Prostate gland (tissue), 2 donors: ENCODE data around the gene C2CD4B.

Experiments
- CTCF ChIP-seq, 4 experiments: fragments of 200-600 bp in 2 of 4; fragments of 450-650 bp in 2 of 4; sonication (generic) in 2 of 4; IDR thresholded peaks; 1 replicate in 3 of 4; 2 replicates in 1 of 4; pipeline ENCODE4 v1.5.1; 2016 to 2019; ENCODE audit warnings: antibody characterized with exemption in 4 of 4, mild to moderate bottlenecking in 2 of 4, moderate library complexity in 2 of 4
- POLR2A ChIP-seq: fragments of 450-650 bp; IDR thresholded peaks from one replicate; pipeline ENCODE4 v1.6.1; 2016; ENCODE audit warnings: antibody characterized with exemption, mild to moderate bottlenecking
- POLR2AphosphoS5 ChIP-seq: sonication (generic); formaldehyde crosslinking; IDR thresholded peaks from one replicate; pipeline ENCODE4 v1.6.1; 2017; ENCODE audit warnings: antibody characterized with exemption

GRCh38 chr15:62149729-62150128 is 15.4 kb downstream of the C2CD4B start:
- TF ChIP-seq CTCF (IDR thresholded peaks at IDR 0.05) = no peak
- no peak for TF ChIP-seq POLR2A
- TF ChIP-seq POLR2AphosphoS5 = no peak
